Measurements from ENCODE around the gene LBP.

GRCh38 chr20:38418509-38419204 is 72.4 kb downstream of the LBP start:
- TF ChIP-seq CTCF (IDR thresholded peaks at IDR 0.05) (no peak), TP53 (CRISPR knock-in tag; IDR thresholded peaks at IDR 0.05) (no peak), IRF2 (CRISPR knock-in tag; IDR thresholded peaks at IDR 0.05; ENCODE audit: borderline replicate concordance, low read depth) (no peak), USF1 (CRISPR knock-in tag; IDR thresholded peaks at IDR 0.05) (no peak), CBFB (CRISPR knock-in tag; IDR thresholded peaks at IDR 0.05; ENCODE audit: low read depth) (no peak), ZNF232 (CRISPR knock-in tag; IDR thresholded peaks at IDR 0.05) (no peak), SMAD3 (CRISPR knock-in tag; IDR thresholded peaks at IDR 0.05; ENCODE audit: borderline replicate concordance) (no peak), JUN (CRISPR knock-in tag; IDR thresholded peaks at IDR 0.05) (no peak), E2F1 (CRISPR knock-in tag; IDR thresholded peaks at IDR 0.05) (no peak), IRF1 (CRISPR knock-in tag; IDR thresholded peaks at IDR 0.05) (no peak), OVOL2 (CRISPR knock-in tag; IDR thresholded peaks at IDR 0.05; ENCODE audit: borderline replicate concordance) (no peak), CREM (CRISPR knock-in tag; IDR thresholded peaks at IDR 0.05) (no peak), FOXJ3 (CRISPR knock-in tag; IDR thresholded peaks at IDR 0.05; ENCODE audit: borderline replicate concordance) (no peak)

All from WTC11 (cell line).